ENCODE results near the gene RTBDN. TPM values are rescaled to one million over a fixed set of nuclear protein-coding genes. Genes with fewer than 3 reads are reported as not detected.

The RTBDN gene
- total RNA-seq, 1 experiment from 2014 or later: 2.4 TPM

DNA sequence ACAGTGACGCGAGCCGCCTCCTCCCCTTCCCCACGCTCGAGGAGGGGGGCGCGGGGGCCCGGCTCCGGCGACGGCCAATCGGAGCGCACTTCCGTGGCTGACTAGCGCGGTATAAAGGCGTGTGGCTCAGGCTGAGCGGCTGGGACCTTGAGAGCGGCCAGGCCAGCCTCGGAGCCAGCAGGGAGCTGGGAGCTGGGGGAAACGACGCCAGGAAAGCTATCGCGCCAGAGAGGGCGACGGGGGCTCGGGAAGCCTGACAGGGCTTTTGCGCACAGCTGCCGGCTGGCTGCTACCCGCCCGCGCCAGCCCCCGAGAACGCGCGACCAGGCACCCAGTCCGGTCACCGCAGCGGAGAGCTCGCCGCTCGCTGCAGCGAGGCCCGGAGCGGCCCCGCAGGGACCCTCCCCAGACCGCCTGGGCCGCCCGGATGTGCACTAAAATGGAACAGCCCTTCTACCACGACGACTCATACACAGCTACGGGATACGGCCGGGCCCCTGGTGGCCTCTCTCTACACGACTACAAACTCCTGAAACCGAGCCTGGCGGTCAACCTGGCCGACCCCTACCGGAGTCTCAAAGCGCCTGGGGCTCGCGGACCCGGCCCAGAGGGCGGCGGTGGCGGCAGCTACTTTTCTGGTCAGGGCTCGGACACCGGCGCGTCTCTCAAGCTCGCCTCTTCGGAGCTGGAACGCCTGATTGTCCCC lies 42.9 kb downstream of the RTBDN start, which contains the start of gene JUNB:
TSS of gene JUNB (plus strand) at position 142 of the 706 bp plus-strand sequence. CDS start at position 428, 286 bp downstream.
- H3K4me1 ChIP-seq (ENCODE audit: control insufficient read depth, insufficient read depth, low read length): peaks cover 41% of the 10 kb centered on the region
- in situ Hi-C loops (cut with HindIII; ENCODE audit: low pct_unique_long_range_greater_than_20kb, low sequenced_read_pairs): no loop called here
- intact Hi-C loops (cut with micrococcal nuclease; ENCODE audit: unreplicated experiment): no loop called here
- peak within 1 kb of the TSS; percentile 75 to 79 for H3K4me3 ChIP-seq (ENCODE audit: low read depth in 2 of 2, low read length in 2 of 2)
- H3K27me3 ChIP-seq (ENCODE audit: control insufficient read depth, insufficient read depth, low read length): no peaks in the 10 kb centered on the region
- peak; percentile 60 for ATAC-seq
- ChIA-PET CTCF (interaction anchor here (1.7 kb wide), 1 partner anchor 14 kb away, joined by 5 read pairs; no protein-coding TSS in a partner anchor), POLR2A (interaction anchor here (0.7 to 2.8 kb wide), 6 partner anchors 8 to 364 kb away, joined by 3 to 16 read pairs (median 4); no protein-coding TSS in a partner anchor)
- no peak for DNase-seq (ENCODE audit: low read depth, low spot score)
- H3K9me3 ChIP-seq (ENCODE audit: control insufficient read depth, insufficient read depth, low read depth, low read length): no peaks in the 10 kb centered on the region
- BruUV-seq (replicated peaks): no TSS peak
- peak within 1 kb of the TSS; percentile 87 for H3K27ac ChIP-seq (ENCODE audit: low read length)
- peaks cover 2% of the 10 kb centered on the region for H3K36me3 ChIP-seq (ENCODE audit: control insufficient read depth, insufficient read depth, low read length)
- TF ChIP-seq, protein P1, sequence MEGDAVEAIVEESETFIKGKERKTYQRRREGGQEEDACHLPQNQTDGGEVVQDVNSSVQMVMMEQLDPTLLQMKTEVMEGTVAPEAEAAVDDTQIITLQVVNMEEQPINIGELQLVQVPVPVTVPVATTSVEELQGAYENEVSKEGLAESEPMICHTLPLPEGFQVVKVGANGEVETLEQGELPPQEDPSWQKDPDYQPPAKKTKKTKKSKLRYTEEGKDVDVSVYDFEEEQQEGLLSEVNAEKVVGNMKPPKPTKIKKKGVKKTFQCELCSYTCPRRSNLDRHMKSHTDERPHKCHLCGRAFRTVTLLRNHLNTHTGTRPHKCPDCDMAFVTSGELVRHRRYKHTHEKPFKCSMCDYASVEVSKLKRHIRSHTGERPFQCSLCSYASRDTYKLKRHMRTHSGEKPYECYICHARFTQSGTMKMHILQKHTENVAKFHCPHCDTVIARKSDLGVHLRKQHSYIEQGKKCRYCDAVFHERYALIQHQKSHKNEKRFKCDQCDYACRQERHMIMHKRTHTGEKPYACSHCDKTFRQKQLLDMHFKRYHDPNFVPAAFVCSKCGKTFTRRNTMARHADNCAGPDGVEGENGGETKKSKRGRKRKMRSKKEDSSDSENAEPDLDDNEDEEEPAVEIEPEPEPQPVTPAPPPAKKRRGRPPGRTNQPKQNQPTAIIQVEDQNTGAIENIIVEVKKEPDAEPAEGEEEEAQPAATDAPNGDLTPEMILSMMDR (IDR thresholded peaks at IDR 0.05): no peak
- TF ChIP-seq POLR2AphosphoS5 (IDR thresholded peaks at IDR 0.05; ENCODE audit: low read depth, low read length) (peak; percentile 99), TCF7L2 (IDR thresholded peaks at IDR 0.05; ENCODE audit: low read depth, low read length) (no peak), SIN3A (IDR thresholded peaks at IDR 0.05; ENCODE audit: borderline replicate concordance, insufficient read depth, low read depth, low read length) (peak; percentile 98; the same call in 1 of the 2 replicates)
- TF ChIP-seq, protein P2, sequence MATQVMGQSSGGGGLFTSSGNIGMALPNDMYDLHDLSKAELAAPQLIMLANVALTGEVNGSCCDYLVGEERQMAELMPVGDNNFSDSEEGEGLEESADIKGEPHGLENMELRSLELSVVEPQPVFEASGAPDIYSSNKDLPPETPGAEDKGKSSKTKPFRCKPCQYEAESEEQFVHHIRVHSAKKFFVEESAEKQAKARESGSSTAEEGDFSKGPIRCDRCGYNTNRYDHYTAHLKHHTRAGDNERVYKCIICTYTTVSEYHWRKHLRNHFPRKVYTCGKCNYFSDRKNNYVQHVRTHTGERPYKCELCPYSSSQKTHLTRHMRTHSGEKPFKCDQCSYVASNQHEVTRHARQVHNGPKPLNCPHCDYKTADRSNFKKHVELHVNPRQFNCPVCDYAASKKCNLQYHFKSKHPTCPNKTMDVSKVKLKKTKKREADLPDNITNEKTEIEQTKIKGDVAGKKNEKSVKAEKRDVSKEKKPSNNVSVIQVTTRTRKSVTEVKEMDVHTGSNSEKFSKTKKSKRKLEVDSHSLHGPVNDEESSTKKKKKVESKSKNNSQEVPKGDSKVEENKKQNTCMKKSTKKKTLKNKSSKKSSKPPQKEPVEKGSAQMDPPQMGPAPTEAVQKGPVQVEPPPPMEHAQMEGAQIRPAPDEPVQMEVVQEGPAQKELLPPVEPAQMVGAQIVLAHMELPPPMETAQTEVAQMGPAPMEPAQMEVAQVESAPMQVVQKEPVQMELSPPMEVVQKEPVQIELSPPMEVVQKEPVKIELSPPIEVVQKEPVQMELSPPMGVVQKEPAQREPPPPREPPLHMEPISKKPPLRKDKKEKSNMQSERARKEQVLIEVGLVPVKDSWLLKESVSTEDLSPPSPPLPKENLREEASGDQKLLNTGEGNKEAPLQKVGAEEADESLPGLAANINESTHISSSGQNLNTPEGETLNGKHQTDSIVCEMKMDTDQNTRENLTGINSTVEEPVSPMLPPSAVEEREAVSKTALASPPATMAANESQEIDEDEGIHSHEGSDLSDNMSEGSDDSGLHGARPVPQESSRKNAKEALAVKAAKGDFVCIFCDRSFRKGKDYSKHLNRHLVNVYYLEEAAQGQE (IDR thresholded peaks at IDR 0.05; ENCODE audit: insufficient read depth in 1 of 2, low read depth in 2 of 2, low read length in 1 of 2): peak in 1 of 2 experiments; percentile 79; a peak in 2 of 4 replicates

- POLR2A ChIA-PET: interaction anchor here (0.6 to 2.8 kb wide), 5 partner anchors 8 to 365 kb away, joined by 3 to 16 read pairs (median 3); no protein-coding TSS in a partner anchor
- Histone ChIP-seq H3K4me1 (ENCODE audit: control insufficient read depth, insufficient read depth, low read length) (peaks cover 41% of the 10 kb centered on the region), H3K27me3 (ENCODE audit: control insufficient read depth, insufficient read depth, low read length) (no peaks in the 10 kb centered on the region), H3K36me3 (ENCODE audit: control insufficient read depth, insufficient read depth, low read length) (peaks cover 2% of the 10 kb centered on the region), H3K27ac (ENCODE audit: low read length) (peak overlapping the region; percentile 82), H3K9me3 (ENCODE audit: control insufficient read depth, insufficient read depth, low read depth, low read length) (no peaks in the 10 kb centered on the region), H3K4me3 (ENCODE audit: low read depth in 2 of 2, low read length in 2 of 2) (peak overlapping the region; percentile 66 to 75)
- ATAC-seq: no peak
- CTCF ChIA-PET: interaction anchor here (0.6 to 1.7 kb wide), 2 partner anchors 13 to 77 kb away, joined by 4 to 5 read pairs; no protein-coding TSS in a partner anchor
- no peak for DNase-seq (ENCODE audit: low read depth, low spot score)
- TF ChIP-seq SIN3A (IDR thresholded peaks at IDR 0.05; ENCODE audit: borderline replicate concordance, insufficient read depth, low read depth, low read length): no peak
- TF ChIP-seq TCF7L2 (IDR thresholded peaks at IDR 0.05; ENCODE audit: low read depth, low read length): no peak
- no peak for TF ChIP-seq POLR2AphosphoS5 (IDR thresholded peaks at IDR 0.05; ENCODE audit: low read depth, low read length)
- TF ChIP-seq, protein P2 (IDR thresholded peaks at IDR 0.05; ENCODE audit: insufficient read depth in 1 of 2, low read depth in 2 of 2, low read length in 1 of 2): no peak
- TF ChIP-seq, protein P1 (IDR thresholded peaks at IDR 0.05): no peak
- in situ Hi-C loops (cut with HindIII; ENCODE audit: low pct_unique_long_range_greater_than_20kb, low sequenced_read_pairs): no loop called here
- intact Hi-C loops (cut with micrococcal nuclease; ENCODE audit: unreplicated experiment): no loop called here
- no TSS peak for BruUV-seq (replicated peaks)
These were observed 43.6 kb downstream of the RTBDN start for GRCh38 chr19:12790628-12791344.

All from Panc1 (cell line).